GM12878 (cell line): ENCODE results near the gene SFT2D1. TPM values are rescaled to one million over a fixed set of nuclear protein-coding genes. Genes with fewer than 3 reads are reported as not detected.
"Not testable (repeated sequence)": the region's sequence is repeated elsewhere in the genome, so short reads cannot be mapped to it uniquely, and the experiment has no call there.

Source experiments
- ATAC-seq: fragments of 200-7000 bp; cut with Tn5 transposase; 3 replicates; pipeline ENCODE4 v1.9.1; 2020; ENCODE audit warnings: mild to moderate bottlenecking, moderate library complexity
- BruUV-seq: library from RNA; stranded (reverse); fragments of 400-500 nt; replicated peaks from 2 replicates; lab custom pipeline; 2021; lab: Mats Ljungman, UMichigan
- CTCF ChIA-PET: fragments of 300-600 bp; sonication (Branson Sonifier 250); formaldehyde crosslinking; extraction: SDS; loops from one replicate; lab custom pipeline; 2021; ENCODE audit warnings: inconsistent platforms; lab: Yijun Ruan, JAX
- POLR2A ChIA-PET: fragments of 350-600 bp; formaldehyde crosslinking; extraction: SDS; loops from one replicate; lab custom pipeline; 2021; ENCODE audit warnings: inconsistent platforms; lab: Charles Lee
- RAD21 ChIA-PET: fragments of 300-600 bp; sonication (Branson Sonifier 250); formaldehyde crosslinking; loops from one replicate; lab custom pipeline; 2023; ENCODE audit warnings: antibody characterized with exemption; ENCODE audit not compliant: unreplicated experiment; lab: Charles Lee
- SMC1A ChIA-PET: fragments of 300-600 bp; sonication (Branson Sonifier 250); formaldehyde crosslinking; loops from one replicate; lab custom pipeline; 2023; ENCODE audit not compliant: unreplicated experiment, uncharacterized antibody; lab: Charles Lee
- DNase-seq: peaks from one replicate; pipeline ENCODE4 v3.0.0-alpha.2; 2011; ENCODE audit warnings: low read depth, low spot score
- FAIRE-seq: peaks from 3 replicates; lab custom pipeline; 2011; peaks lifted over from hg19 to GRCh38; lab: Jason Lieb, UNC
- H2AFZ ChIP-seq: 2 replicates; pipeline ENCODE4 v1.6.0; 2011; ENCODE audit warnings: low read depth, low read length, control low read depth; ENCODE audit not compliant: control insufficient read depth
- H3K27ac ChIP-seq: 2 replicates; pipeline ENCODE4 v1.5.1; 2011; ENCODE audit warnings: control low read depth; ENCODE audit not compliant: control insufficient read depth, insufficient read depth
- H3K27me3 ChIP-seq, 2 experiments: replicated peaks in 1 of 2; 2 replicates each; pipeline versions ENCODE4 v1.6.0 to v1.6.1; 2011; ENCODE audit warnings: low read length in 1 of 2; ENCODE audit not compliant: control insufficient read depth in 2 of 2, insufficient read depth in 2 of 2
- H3K36me3 ChIP-seq, 2 experiments: 2 replicates each; pipeline ENCODE4 v1.5.1; 2011; ENCODE audit warnings: low read length in 1 of 2; ENCODE audit not compliant: control insufficient read depth in 2 of 2, insufficient read depth in 2 of 2
- H3K4me1 ChIP-seq: 2 replicates; pipeline ENCODE4 v1.6.1; 2011; ENCODE audit warnings: mild to moderate bottlenecking, low read length, moderate library complexity, mixed read lengths; ENCODE audit not compliant: control insufficient read depth, insufficient read depth
- H3K4me2 ChIP-seq: 2 replicates; pipeline ENCODE4 v1.6.0; 2011; ENCODE audit warnings: control low read depth; ENCODE audit not compliant: control insufficient read depth, insufficient read depth
- H3K4me3 ChIP-seq: fragments of 200-600 bp; sonication (generic); 2 replicates; pipeline ENCODE4 v1.5.1; 2016
- H3K79me2 ChIP-seq: 2 replicates; pipeline ENCODE4 v1.6.0; 2011; ENCODE audit warnings: low read length; ENCODE audit not compliant: control insufficient read depth, insufficient read depth
- H3K9ac ChIP-seq: 2 replicates; pipeline ENCODE4 v1.8.0; 2011; ENCODE audit warnings: low read length, control low read depth, mixed read lengths; ENCODE audit not compliant: control insufficient read depth, insufficient read depth
- H3K9me3 ChIP-seq: replicated peaks from 3 replicates; pipeline ENCODE4 v1.5.1; 2011; ENCODE audit warnings: mild to moderate bottlenecking, low read length; ENCODE audit not compliant: control insufficient read depth, insufficient read depth
- H4K20me1 ChIP-seq: 2 replicates; pipeline ENCODE4 v1.6.0; 2011; ENCODE audit not compliant: control insufficient read depth, insufficient read depth
- ATF7 ChIP-seq: fragments of 450-650 bp; IDR thresholded peaks from 2 replicates; pipeline ENCODE4 v1.6.1; 2016; ENCODE audit warnings: low read depth, mild to moderate bottlenecking
- E2F8 ChIP-seq: fragments of 450-650 bp; IDR thresholded peaks from 2 replicates; pipeline ENCODE4 v1.6.1; 2018; ENCODE audit warnings: mild to moderate bottlenecking, low read depth, moderate library complexity; ENCODE audit not compliant: partially characterized antibody
- MAX ChIP-seq: IDR thresholded peaks from 2 replicates; pipeline ENCODE4 v1.6.1; 2012; ENCODE audit warnings: low read depth, low read length, improper control_type of control experiment
- NFIC ChIP-seq: IDR thresholded peaks from 2 replicates; pipeline ENCODE4 v1.6.1; 2012; ENCODE audit warnings: low read depth, mild to moderate bottlenecking, inconsistent platforms, low read length, moderate library complexity
- NFYB ChIP-seq: IDR thresholded peaks from 2 replicates; pipeline ENCODE4 v1.6.1; 2011; ENCODE audit warnings: low read depth, mild to moderate bottlenecking, low read length, improper control_type of control experiment, moderate library complexity; ENCODE audit not compliant: insufficient read depth
- YY1 ChIP-seq: IDR thresholded peaks from 2 replicates; pipeline ENCODE4 v1.6.1; 2011; ENCODE audit warnings: low read depth, mild to moderate bottlenecking, low read length
- WGBS: methylation state at CpG from one replicate; pipeline ENCODE4 v1.1.6; 2016; ENCODE audit warnings: low lambda C conversion rate; ENCODE audit not compliant: insufficient replicate concordance, insufficient coverage; ENCODE audit errors: missing lambda C conversion rate; 5-methylcytosine and 5-hydroxymethylcytosine counted together
- in situ Hi-C: fragments of 300-500 bp; cut with MboI; formaldehyde crosslinking; loops from 9 replicates; pipeline ENCODE4 v1.14.3; 2018; ENCODE audit warnings: mixed read lengths
- intact Hi-C: fragments of 100-400 bp; cut with micrococcal nuclease; formaldehyde crosslinking; loops from one replicate; pipeline ENCODE4 v1.14.2; 2022; ENCODE audit not compliant: unreplicated experiment
- polyA plus RNA-seq, 11 experiments: library from polyadenylated mRNA; depleted of rRNA in 4 of 11; unstranded in 6 of 11; stranded (reverse) in 5 of 11; fragments of >200 nt; fragmentation: Nextera tagmentation in 4 of 11; fragmentation: Illumina TruSeq in 1 of 11; extraction: Ambion mirVana in 4 of 11; extraction: Trizol in 1 of 11; gene quantifications; 1 replicate in 1 of 11; 2 replicates in 10 of 11; pipeline versions ENCODE4 v1.2.1 to v1.2.3, GENCODE V29; 2011 to 2016; ENCODE audit warnings: inconsistent platforms in 2 of 11, missing spikeins in 2 of 11, low read depth in 1 of 11
- total RNA-seq, 4 experiments: library from RNA; depleted of rRNA in 3 of 4; stranded (reverse); fragments of >200 nt in 3 of 4; fragmentation: Illumina TruSeq in 1 of 4; extraction: Trizol in 1 of 4; gene quantifications; 2 replicates each; pipeline versions ENCODE4 v1.2.1 to v1.2.3, GENCODE V29; 2013 to 2021

SFT2D1 gene
- total and polyA plus RNA-seq, 10 of the 15 experiments (the other 5 are each of a cell fraction or from before 2014, with no cell fraction given): 69.5 to 281 (median 124) TPM

GRCh38 chr6:166387642-166388289 lies 45.4 kb upstream of the SFT2D1 start (continued):
- no peak for TF ChIP-seq E2F8
- TF ChIP-seq ATF7: no peak
- no peak for TF ChIP-seq YY1
- TF ChIP-seq MAX: no peak
- TF ChIP-seq NFYB: no peak
- no peak for TF ChIP-seq NFIC

DNA sequence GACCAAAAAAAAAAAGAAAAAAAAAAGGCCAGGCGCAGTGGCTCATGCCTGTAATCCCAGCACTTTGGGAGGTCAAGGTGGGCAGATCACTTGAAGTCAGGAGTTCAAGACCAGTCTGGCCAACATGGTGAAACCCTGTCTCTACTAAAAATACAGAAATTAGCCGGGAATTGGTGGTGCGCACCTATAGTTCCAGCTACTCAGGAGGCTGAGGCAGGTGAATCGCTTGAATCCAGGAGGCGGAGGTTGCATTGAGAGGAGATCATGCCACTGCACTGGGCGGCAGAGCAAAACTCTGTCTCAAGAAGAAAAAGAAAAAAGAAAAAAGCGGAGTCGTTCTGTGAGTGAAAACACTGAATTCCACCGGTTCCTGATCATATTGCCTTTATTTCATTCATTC lies 44.8 kb upstream of the SFT2D1 start:
- H3K4me3 ChIP-seq, FAIRE-seq, H3K4me1 ChIP-seq, H2AFZ ChIP-seq, H3K79me2 ChIP-seq, H4K20me1 ChIP-seq, ATAC-seq, BruUV-seq, H3K36me3 ChIP-seq, DNase-seq, H3K9me3 ChIP-seq, H3K27ac ChIP-seq, H3K4me2 ChIP-seq, H3K9ac ChIP-seq, H3K27me3 ChIP-seq, intact Hi-C loops: not testable (repeated sequence)
- in situ Hi-C loops: loop anchor here (5.0 kb wide), 1 partner anchor 110 kb away; no protein-coding TSS in a partner anchor
- ChIA-PET POLR2A (interaction anchor here (0.7 kb wide), 1 partner anchor 16 kb away, joined by 3 read pairs; no protein-coding TSS in a partner anchor), CTCF (interaction anchor here (1.1 to 7.2 kb wide), 6 partner anchors 13 to 111 kb away, joined by 3 to 51 read pairs (median 10); no protein-coding TSS in a partner anchor), SMC1A (interaction anchor here (1.2 to 3.0 kb wide), 3 partner anchors 55 to 73 kb away, joined by 3 to 16 read pairs (median 4); no protein-coding TSS in a partner anchor), RAD21 (interaction anchor here (1.2 to 1.6 kb wide), 2 partner anchors 13 to 74 kb away, joined by 3 to 4 read pairs; no protein-coding TSS in a partner anchor)
- 87% methylated on average over 9 of the region's 9 CpGs for WGBS
